ENCODE results near the gene PRPH2.
"Not testable (repeated sequence)": the region's sequence is repeated elsewhere in the genome, so short reads cannot be mapped to it uniquely, and the experiment has no call there.

PRPH2 gene

GRCh38 chr6:42740725-42741124 lies 18.3 kb upstream of the PRPH2 start:
- no peak for DNase-seq

GRCh38 chr6:42735976-42736375 lies 13.6 kb upstream of the PRPH2 start:
- DNase-seq = no peak

- peak; percentile 32 for DNase-seq
Measured at GRCh38 chr6:42733867-42734481, 11.6 kb upstream of the PRPH2 start.

DNA sequence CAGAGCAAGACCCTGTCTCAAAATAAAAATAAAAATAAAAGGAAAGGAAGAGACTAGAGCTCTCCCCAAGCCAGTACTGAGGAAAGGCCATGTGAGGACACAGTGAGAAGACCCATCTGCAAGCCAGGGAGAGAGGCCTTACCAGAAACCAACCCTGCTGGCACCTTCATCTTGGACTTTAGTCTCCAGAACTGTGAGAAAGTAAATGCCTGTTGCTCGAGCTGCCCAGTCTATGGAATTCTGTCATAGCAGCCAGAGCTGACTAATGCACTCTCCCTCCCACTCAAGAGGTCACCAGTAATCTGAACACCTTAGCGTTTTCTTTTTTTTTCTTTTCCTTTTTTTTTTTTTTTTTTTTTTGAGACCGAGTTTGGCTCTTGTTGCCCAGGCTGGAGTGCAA lies 7.3 kb upstream of the PRPH2 start:
- no peak for DNase-seq

DNA sequence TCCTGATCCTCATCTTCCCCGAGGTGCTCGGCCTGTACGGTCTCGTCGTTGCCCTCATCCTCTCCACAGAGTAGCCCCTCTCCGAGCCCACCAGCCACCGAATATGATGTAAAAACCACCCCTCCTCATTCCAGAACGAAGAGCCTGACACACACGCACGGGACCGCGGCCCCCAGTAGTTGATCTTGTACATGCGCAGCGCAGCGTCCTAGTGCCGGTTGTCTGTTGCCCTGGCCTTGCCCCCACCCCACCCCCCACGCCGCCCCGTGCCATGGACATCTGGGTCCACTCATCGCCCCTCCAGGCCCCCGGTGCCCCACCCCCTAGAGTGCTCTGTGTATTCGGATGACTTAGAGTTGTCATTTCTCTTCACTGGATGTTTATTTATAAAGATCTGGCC lies 5.2 kb upstream of the PRPH2 start:
- DNase-seq = no peak

DNA sequence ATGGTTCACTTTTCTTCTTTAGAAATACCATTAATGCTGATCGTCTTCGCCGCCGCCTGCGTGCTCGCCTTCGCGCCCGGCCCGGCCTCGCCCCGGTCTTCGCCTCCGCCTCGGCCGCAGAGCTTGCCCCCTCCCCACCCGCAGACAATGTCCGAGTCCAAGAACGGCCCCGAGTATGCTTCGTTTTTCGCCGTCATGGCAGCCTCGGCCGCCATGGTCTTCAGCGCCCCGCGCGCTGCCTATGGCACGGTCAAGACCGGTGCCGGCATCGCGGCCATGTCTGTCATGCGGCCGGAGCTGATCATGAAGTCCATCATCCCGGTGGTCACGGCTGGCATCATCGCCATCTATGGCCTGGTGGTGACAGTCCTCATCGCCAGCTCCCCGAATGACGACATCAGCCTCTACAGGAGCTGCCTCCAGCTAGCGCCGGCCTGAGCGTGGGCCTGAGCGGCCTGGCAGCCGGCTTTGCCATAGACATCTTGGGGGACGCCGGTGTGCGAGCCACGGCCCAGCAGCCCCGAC lies 4.8 kb upstream of the PRPH2 start:
- DNase-seq = no peak

GRCh38 chr6:42726485-42727086 lies 4.2 kb upstream of the PRPH2 start:
- DNase-seq = peak; percentile 55

- no peak for DNase-seq
Measured at GRCh38 chr6:42726026-42726425, 3.6 kb upstream of the PRPH2 start.

DNA sequence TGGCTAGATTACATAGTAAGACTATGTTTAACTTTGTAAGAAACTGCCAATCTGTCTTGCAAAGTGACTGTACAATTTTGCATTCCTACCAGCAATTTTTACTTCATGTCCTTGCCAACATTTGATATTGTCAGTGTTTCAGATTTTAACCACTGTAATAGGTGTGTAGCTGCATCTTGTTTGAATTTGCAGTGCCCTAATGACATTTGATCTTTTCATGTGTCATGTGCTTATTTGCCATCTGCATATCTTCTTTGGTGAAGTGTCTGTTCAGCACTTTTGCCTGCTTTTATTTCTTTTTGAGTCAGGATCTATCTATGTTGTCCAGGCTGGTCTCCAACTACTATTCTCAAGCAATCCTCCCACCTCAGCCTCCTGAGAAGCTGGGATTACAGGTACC lies 2.4 kb upstream of the PRPH2 start:
- no peak for DNase-seq

GRCh38 chr6:42720739-42721138 lies 1.7 kb downstream of the PRPH2 start:
- DNase-seq = peak; percentile 62

- DNase-seq = no peak
Measured at GRCh38 chr6:42715871-42716270, 6.5 kb downstream of the PRPH2 start.

DNA sequence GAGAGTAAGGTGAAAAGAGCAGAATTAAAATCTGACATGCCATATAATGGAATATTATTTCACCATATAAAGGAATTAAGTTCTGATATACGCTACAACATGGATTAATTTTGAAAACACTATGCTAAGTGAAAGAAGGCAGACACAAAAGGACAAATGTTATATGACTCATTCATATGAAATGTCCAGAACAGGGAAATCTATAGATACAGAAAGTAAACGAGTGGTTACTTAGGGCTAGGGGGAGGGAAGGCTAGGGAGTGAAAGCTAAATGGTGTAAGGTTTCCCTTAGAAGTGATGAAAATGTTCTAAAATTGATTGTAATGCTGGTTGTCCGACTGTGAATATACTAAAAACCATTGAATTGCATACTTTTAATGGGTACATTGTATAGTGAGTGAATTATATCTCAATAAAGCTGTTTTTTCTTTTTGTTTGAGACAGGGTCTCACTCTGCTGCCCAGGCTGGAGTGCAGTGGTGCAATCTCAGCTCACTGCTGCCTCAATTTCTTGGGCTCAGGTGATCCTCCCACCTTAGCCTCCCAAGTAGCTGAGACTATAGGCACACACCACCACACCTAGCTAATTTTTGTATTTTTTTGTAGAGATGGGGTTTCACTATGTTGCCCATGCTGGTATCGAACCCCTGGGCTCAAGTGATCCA lies 8.2 kb downstream of the PRPH2 start:
- peak; percentile 45 for DNase-seq

- DNase-seq = no peak
Measured at GRCh38 chr6:42711930-42712329, 10.5 kb downstream of the PRPH2 start.

DNA sequence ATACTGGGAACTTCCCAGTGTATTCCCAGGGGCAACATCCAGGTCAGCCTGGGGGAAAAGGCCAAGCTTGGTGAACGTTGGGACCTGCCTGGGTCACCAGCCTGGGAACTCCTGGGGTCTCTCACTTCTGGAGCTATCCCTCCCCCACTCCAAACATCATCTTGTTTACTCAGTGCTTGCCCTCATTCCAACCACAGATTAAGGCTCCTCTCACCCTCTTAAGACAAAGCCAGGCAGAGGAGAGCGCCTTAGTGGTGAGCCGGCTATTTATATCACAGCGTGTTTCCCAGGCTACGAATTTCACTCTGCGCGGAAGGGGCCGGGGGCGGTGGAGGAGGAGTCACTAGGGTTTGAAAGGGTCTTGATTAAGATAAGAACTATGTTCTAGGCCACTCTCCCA lies 12.1 kb downstream of the PRPH2 start:
- no peak for DNase-seq

- DNase-seq = no peak
Measured at GRCh38 chr6:42709871-42710270, 12.5 kb downstream of the PRPH2 start.

DNA sequence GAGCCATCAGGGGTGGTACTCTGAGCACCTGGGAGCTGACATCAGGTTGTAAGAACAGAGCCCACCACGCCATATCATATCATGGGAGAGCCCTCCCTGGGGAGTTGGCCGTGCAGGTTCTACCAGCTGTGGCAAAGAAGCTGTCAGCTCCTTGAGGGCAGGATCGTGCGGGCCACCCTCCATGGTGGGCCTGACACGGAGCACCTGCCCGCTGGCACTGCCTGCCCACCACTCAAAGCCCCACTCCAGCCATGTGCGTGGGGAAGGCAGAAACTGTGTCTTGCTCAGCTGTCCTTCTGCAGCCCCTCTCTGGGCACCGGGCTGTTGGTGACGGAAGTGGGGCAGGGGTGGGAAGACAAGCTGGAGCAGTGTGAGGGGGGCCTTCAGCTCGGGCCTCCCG lies 14.3 kb downstream of the PRPH2 start:
- no peak for DNase-seq

DNA sequence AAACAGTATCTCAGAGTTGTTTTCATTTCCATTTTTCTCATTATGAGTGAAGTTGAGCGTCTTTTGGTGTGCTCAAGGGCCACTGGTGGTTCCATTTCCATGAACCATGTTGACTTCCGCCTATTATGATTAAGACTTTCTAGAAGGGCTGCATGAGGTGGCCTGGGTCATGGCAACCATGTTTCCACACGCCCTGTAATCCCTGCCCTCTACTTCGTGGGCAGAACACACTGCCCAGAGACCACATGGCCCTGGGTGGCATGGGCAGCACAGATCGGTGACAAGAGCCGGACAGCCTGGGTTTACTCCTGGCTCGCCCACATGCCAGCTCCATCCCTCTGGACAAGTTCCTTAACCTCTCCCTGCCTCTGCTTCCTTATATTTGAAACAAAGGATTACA lies 14.8 kb downstream of the PRPH2 start:
- DNase-seq = no peak

- DNase-seq = no peak
Measured at GRCh38 chr6:42704937-42705374, 17.4 kb downstream of the PRPH2 start.

GRCh38 chr6:42704251-42704936 lies 18.0 kb downstream of the PRPH2 start:
- DNase-seq = no peak

DNA sequence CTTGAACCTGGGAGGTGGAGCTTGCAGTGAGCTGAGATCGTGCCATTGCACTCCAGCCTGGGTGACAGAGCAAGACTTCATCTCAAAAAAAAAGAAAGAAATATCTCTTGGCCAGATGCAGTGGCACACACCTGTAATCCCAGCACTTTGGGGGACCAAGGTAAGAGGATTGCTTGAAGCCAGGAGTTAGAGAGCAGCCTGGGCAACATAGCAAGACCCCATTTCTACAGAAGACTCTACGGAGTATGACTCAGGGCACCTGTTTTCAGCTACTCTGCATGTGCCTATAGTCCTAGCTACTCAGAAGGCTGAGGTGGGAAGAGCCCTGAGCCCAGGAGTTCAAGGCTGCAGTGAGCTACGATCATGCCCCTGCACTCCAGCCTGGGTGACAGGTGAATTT lies 19.6 kb downstream of the PRPH2 start:
- not testable (repeated sequence) for DNase-seq

- DNase-seq = peak; percentile 89
Measured at GRCh38 chr6:42702200-42702599, 20.2 kb downstream of the PRPH2 start.

DNA sequence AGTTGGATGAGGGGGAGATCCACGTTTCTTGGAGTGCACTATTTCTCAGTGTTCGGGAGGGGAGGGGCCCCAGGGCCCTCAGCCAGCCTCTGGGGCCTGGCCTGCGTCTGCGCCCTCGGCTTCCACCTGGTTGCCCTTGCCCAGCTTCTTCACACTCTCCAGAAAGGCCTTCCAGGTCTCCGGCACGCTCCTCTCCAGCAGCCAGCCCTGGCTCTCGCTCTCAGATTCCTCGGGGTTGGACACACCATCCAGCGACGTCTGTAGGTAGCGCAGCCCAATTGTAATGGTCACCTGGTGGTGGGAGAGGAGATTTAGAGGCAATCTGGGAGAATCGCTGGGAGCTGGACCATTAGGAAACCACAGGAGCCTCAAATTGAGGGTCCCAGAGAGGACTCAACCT lies 24.2 kb downstream of the PRPH2 start:
- DNase-seq = no peak

DNA sequence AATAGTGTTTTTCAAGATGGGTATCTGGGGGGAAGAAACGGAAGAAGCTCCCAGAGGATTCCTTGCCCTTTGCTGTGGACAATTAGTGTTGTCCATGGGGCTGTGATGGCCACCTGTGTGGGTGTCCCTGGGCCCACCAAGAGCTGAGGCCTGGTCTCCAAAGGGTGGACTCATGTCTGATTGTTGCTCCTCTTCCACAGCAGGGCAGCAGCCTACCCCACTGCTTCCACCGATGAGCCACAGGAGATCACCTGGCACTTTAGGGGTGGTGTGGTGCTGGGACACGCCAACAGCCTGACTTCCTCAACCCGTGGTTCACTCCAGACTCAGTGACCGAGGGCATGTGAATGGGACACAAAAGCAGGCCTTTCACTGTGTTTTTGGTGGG lies 25.1 kb downstream of the PRPH2 start:
- DNase-seq = no peak
